Measurements from ENCODE around the gene PHF20.
"Not testable (repeated sequence)": the region's sequence is repeated elsewhere in the genome, so short reads cannot be mapped to it uniquely, and the experiment has no call there.

PHF20 gene

GRCh38 chr20:35739294-35740163 lies 32.3 kb upstream of the PHF20 start:
- DNase-seq (ENCODE audit: low read depth): peak; percentile 80

GRCh38 chr20:35741892-35742740 lies 29.7 kb upstream of the PHF20 start, which contains the start of gene RBM39:
Gene RBM39, minus strand, starts transcription at chr20:35742260. Its CDS starts 1,386 bp downstream, at chr20:35740874.
- peak; percentile 100 for DNase-seq (ENCODE audit: low read depth)

DNA sequence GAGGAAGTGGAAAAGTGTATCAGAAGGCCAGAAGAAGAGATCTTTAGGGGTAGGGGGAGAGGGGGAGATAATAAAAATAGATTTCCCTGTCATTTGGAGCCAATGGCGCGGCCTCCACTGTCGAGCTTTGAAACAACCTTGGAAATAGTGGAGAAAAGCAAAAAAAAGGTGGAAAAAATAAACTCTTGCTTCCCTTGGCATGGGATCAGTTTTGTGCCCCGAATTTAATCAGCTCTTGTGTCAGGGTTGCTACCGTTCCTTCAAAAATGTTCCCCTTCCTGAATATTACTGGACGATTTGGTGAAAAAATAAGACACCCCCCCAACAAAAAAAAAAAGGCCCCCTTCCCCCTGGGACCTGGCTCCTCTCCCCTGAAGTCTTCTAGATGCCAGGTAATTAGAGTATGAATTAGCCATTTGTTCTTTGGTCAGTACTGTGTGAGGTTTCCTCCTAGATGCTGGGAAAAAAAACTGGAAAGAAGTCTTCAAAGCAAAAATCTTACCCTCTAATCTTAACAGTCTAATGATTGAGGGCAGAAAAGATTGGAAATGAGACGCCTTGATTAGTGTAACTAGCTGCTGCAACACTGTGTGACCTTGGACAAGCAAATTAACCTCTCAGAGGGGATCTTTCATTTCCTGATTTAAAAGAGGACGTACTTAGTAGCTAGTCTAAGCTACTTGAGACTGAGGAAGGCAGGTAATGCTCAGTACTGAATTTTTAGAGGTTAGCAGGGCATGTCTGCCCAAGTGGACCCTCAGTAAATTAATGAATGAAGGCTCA lies 28.9 kb upstream of the PHF20 start:
- peak; percentile 50 for DNase-seq (ENCODE audit: low read depth)

DNA sequence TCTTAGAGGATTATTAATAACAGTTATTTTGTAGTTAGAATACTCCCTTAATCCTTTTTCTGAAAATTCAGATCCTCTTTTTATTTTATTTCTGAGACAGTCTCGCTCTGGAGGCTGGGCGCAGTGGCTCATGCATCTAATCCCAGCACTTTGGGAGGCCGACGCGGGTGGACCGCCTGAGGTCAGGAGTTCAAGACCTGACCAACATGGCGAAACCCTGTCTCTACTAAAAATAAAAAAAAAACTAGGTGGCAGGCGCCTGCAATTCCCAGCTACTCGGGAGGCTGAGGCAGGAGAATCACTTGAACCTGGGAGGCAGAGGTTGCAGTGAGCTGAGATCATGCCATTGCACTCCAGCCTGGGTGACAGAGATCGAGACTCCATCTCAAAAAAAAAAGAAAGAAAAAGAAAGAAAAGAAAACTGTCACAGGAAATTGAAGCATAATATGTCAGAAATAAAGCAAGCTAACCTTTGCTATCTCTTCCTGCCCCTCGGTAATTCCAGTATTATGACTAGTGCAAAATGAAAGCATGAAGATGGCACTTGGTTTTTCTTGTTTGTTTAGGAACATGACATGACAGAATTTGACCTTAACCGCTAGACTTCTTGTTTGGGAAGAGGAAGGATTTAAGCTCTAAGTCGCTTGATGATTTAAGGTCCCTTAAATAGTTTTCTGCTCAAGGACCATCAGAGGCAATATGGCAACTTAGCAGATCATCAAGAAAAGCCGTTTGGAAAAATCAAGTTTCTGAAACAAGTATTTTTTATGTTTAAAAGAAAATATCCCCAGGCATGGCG lies 27.9 kb upstream of the PHF20 start:
- no peak for DNase-seq (ENCODE audit: low read depth)

DNA sequence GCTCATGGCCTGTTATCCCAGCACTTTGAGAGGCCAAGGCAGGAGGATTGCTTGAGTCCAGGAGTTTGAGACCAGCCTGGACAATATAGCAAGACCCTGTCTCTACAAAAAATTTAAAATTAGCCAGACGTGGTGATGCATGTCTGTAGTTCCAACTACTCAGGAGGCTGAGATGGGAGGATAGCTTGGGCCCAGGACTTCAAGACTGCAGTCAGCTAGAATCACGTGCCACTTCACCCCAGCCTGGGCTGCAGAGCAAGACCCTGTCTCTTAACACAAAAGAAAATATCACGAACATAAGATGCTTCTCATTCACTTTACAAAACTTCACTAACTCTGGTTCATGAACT lies 27.3 kb upstream of the PHF20 start:
- DNase-seq (ENCODE audit: low read depth): not testable (repeated sequence)

- DNase-seq (ENCODE audit: low read depth): no peak
Measured at GRCh38 chr20:35750611-35751010, 21.2 kb upstream of the PHF20 start.

DNA sequence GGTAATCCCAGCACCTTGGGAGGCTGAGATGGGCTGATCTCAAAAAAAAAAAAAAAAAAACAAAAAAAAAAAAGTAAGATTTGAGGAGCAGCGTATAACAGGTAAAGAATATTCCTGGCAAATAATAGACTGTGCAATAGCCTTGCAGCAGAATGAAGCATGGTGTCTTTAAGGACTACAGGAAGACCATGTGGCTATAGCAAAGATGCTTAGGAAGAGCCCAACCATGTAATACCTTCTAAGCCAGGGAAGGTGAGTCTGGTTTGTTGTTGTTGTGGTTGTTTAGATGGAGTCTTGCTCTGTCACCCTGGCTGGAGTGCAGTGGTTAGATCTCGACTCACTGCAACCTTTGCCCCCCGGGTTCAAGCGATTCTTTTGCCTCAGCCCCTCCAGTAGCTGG lies 15.4 kb upstream of the PHF20 start:
- no peak for DNase-seq (ENCODE audit: low read depth)

DNA sequence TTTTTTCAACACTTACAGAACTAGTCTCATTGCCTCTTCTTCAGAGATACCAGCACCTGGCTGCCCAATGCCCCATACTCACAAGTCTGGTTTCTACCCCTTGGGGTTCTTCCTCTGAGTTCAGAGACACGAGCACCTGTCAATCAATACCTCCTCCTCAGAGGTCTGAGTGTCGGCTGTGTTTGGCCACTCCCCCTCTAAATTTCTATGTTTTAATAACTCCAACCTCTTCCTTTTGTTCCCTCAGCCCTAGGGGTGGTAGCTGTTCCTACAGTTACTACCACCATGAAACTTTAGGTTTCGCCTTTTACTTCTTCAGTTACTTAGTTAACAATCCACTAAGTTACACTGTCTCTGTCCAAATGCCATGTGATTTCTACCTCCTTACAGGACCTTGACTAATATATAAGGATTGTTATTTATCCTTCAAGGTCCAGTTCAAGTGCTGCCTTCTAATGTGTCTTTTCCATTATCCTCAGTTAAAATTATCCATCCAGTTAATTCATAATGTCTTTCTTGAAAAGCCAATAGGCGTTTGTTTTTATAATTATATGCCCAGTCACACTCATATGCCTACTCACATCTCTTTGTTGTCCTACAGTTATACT lies 14.6 kb upstream of the PHF20 start:
- DNase-seq (ENCODE audit: low read depth): peak; percentile 55

DNA sequence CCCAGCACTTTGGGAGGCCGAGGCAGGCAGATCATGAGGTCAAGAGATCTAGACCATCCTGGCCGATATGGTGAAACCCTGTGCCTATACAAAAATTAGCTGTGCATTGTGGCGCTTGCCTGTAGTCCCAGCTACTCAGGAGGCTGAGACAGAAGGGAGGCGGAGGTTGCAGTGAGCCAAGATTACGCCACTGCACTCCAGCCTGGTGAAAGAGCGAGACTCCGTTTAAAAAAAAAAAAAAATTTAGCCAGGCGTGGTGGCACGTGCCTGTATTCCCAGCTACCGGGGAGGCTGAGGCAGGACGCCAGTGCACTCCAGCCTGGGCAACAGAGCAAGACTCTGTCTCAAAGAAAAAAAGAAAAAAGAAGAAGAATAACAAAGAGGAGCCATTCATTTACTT lies 10.3 kb upstream of the PHF20 start:
- not testable (repeated sequence) for DNase-seq (ENCODE audit: low read depth)

- DNase-seq (ENCODE audit: low read depth): no peak
Measured at GRCh38 chr20:35762461-35762860, 9.4 kb upstream of the PHF20 start.

GRCh38 chr20:35764936-35765335 lies 6.9 kb upstream of the PHF20 start:
- not testable (repeated sequence) for DNase-seq (ENCODE audit: low read depth)

- no peak for DNase-seq (ENCODE audit: low read depth)
Measured at GRCh38 chr20:35766843-35767242, 5.0 kb upstream of the PHF20 start.

DNA sequence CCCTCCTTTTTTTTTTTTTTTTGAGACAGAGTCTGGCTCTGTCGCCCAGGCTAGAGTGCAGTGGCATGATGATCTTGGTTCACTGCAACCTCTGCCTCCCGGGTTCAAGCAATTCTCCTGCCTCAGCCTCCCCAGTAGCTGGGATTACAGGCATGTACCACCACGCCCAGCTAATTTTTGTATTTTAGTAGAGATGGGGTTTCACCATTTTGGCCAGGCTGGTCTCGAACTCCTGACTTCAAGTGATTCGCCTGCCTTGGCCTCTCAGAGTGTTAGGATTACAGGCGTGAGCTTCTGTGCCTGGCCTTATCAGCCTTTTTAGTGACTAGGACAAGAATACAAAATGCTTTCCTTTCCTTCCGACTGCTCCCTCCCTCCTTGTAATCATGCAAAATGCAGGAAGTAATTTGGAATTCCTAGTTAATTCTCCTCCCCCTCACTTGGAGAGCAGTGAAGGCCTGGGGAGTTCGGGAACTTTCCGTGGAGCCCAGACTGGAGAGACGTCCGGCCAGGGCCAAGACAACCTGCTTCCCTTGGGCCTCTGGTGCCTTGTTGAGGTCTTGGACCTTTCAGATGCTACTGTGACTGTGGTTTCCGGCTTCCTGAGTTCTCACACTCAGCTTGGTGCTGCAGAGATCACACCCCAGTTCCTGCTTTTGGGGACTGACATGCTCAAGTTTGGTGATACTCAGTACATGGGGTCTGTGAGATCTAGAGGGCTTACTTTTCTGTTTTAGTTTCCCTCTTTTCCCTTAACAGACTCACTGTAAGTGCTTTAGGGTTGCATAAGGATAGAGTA lies 3.9 kb upstream of the PHF20 start:
- peak; percentile 58 for DNase-seq (ENCODE audit: low read depth)

GRCh38 chr20:35768731-35769664 lies 2.8 kb upstream of the PHF20 start:
- DNase-seq (ENCODE audit: low read depth): peak; percentile 99

DNA sequence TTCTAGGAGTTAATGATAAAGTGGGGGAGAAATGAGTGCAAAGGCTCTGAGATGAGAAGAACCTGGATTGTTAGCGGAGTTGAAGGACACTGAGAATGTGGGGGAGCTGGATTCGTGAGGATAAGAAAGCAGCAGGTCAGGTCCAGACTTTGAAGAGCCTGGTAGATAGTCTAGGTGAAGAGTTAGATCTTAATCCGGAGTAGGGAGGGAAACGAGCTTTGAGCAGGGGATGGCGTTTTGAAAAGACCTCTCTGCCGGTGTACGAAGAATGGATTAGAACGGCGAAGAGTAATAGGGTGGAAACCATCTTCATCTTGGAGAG lies 487 bp upstream of the PHF20 start:
- DNase-seq (ENCODE audit: low read depth): no peak

- peak; percentile 15 for DNase-seq (ENCODE audit: low read depth)
Measured at GRCh38 chr20:35772563-35773058, 796 bp downstream of the PHF20 start.

DNA sequence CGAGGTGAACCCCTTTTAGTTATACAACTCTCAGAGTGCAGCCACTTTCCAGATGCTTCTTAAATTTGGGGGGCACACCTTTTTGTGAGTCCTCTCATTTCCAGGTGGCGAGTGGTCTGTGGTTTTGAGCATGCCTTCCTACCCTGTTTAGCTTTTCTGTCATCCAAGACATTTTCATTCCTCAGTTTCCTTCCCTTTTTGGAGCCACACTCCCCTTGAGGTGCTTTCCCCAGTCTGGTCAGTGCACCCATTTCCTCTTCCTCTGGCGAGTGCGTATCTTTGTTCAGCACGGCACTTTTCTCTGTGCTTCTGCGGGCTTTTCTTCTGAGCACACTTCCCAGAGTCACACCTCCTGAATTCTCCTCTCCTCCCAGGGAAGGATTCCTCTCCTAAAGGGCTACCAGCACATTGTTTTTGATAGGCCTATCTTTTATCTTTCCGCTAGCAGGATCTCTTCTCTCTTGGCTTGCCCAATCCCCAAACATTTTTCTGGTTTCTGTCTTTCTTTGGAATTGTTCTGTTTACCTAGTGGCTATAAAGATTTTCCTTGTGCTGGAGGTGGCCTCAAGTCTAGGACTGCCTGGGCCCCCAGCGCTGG lies 1.4 kb downstream of the PHF20 start:
- peak; percentile 28 for DNase-seq (ENCODE audit: low read depth)

- DNase-seq (ENCODE audit: low read depth): no peak
Measured at GRCh38 chr20:35774391-35774790, 2.6 kb downstream of the PHF20 start.
